NCI-H748 treated with DMSO at 0.1 percent for 48 hours (cell line): ENCODE results near the gene SDHC.

ENCODE experiments used
- DNase-seq: peaks from one replicate; lab custom pipeline; 2025; lab: John Stamatoyannopoulos, UW

Gene SDHC

GRCh38 chr1:161314201-161314981, at the start of gene SDHC:
Gene SDHC (plus strand): TSS chr1:161314381. CDS start chr1:161314406, 25 bp downstream.
- DNase-seq, result peak; percentile 60

- DNase-seq, result no peak
Measured at GRCh38 chr1:161265305-161265704, 48.9 kb upstream of the SDHC start.

GRCh38 chr1:161266202-161266601, 48.0 kb upstream of the SDHC start:
- DNase-seq, result no peak

GRCh38 chr1:161266836-161267235, 47.3 kb upstream of the SDHC start:
- no peak for DNase-seq

GRCh38 chr1:161267321-161267720, 46.9 kb upstream of the SDHC start:
- no peak for DNase-seq

GRCh38 chr1:161273402-161273801, 40.8 kb upstream of the SDHC start:
- no peak for DNase-seq

GRCh38 chr1:161274874-161275273, 39.3 kb upstream of the SDHC start:
- no peak for DNase-seq

- DNase-seq, result no peak
Measured at GRCh38 chr1:161282991-161283390, 31.2 kb upstream of the SDHC start.

- no peak for DNase-seq
Measured at GRCh38 chr1:161285113-161285512, 29.1 kb upstream of the SDHC start.

- DNase-seq, result no peak
Measured at GRCh38 chr1:161285521-161285920, 28.7 kb upstream of the SDHC start.

GRCh38 chr1:161287482-161288054, 26.6 kb upstream of the SDHC start:
- no peak for DNase-seq

- no peak for DNase-seq
Measured at GRCh38 chr1:161290779-161291178, 23.4 kb upstream of the SDHC start.

- no peak for DNase-seq
Measured at GRCh38 chr1:161297415-161297814, 16.8 kb upstream of the SDHC start.

GRCh38 chr1:161298116-161298515, 16.1 kb upstream of the SDHC start:
- DNase-seq, result no peak

- DNase-seq, result no peak
Measured at GRCh38 chr1:161299347-161299746, 14.8 kb upstream of the SDHC start.

- no peak for DNase-seq
Measured at GRCh38 chr1:161300478-161300877, 13.7 kb upstream of the SDHC start.

GRCh38 chr1:161304927-161305866, 9.0 kb upstream of the SDHC start:
- DNase-seq, result no peak

- no peak for DNase-seq
Measured at GRCh38 chr1:161305867-161306519, 8.2 kb upstream of the SDHC start.

GRCh38 chr1:161307230-161307768, 6.9 kb upstream of the SDHC start:
- DNase-seq, result no peak

- DNase-seq, result no peak
Measured at GRCh38 chr1:161307892-161308638, 6.1 kb upstream of the SDHC start.

GRCh38 chr1:161309868-161310267, 4.3 kb upstream of the SDHC start, which contains the start of gene MPZ:
Gene MPZ (minus strand): TSS chr1:161309968. CDS start chr1:161309905, 63 bp downstream.
- no peak for DNase-seq
